Gastroesophageal sphincter (tissue), 3 donors: ENCODE data around the gene NTNG2.

Experiments used
- EP300 ChIP-seq: sonication (generic); formaldehyde crosslinking; IDR thresholded peaks from one replicate; pipeline ENCODE4 v1.6.1; 2017; ENCODE audit warnings: antibody characterized with exemption, mild to moderate bottlenecking
- POLR2AphosphoS5 ChIP-seq: sonication (generic); formaldehyde crosslinking; IDR thresholded peaks from one replicate; pipeline ENCODE4 v1.6.1; 2017; ENCODE audit warnings: antibody characterized with exemption
- TF ChIP-seq, protein P1 (sequence below), 4 experiments: fragments of 200-600 bp in 2 of 4; fragments of 450-650 bp in 2 of 4; sonication (generic) in 1 of 4; IDR thresholded peaks; one replicate each; pipeline ENCODE4 v1.5.1; 2017 to 2019; ENCODE audit warnings: antibody characterized with exemption in 4 of 4, mild to moderate bottlenecking in 2 of 4, moderate library complexity in 2 of 4

DNA sequence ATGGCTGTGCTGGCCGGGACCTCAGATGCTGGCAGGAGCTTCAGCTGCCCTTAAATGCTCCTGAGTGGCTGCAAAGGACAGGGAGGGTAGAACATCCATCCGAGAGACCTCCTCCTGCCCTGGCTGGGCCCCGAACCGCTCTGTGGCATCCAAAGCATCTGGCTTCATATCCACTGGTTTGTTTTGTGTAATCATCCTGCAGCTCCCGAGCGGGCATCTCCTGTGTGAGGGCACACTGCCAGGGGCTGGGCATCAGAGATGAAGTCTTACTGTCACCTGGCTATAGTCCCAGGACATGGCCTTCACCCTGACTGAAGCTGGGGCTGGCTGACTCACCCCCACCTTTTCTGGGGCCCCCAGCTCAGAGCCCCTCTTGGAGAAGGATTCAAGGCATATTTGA, 18.5 kb upstream of the NTNG2 start:
- TF ChIP-seq, protein P1, sequence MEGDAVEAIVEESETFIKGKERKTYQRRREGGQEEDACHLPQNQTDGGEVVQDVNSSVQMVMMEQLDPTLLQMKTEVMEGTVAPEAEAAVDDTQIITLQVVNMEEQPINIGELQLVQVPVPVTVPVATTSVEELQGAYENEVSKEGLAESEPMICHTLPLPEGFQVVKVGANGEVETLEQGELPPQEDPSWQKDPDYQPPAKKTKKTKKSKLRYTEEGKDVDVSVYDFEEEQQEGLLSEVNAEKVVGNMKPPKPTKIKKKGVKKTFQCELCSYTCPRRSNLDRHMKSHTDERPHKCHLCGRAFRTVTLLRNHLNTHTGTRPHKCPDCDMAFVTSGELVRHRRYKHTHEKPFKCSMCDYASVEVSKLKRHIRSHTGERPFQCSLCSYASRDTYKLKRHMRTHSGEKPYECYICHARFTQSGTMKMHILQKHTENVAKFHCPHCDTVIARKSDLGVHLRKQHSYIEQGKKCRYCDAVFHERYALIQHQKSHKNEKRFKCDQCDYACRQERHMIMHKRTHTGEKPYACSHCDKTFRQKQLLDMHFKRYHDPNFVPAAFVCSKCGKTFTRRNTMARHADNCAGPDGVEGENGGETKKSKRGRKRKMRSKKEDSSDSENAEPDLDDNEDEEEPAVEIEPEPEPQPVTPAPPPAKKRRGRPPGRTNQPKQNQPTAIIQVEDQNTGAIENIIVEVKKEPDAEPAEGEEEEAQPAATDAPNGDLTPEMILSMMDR (IDR thresholded peaks at IDR 0.05): no peak
- TF ChIP-seq EP300 (no peak), POLR2AphosphoS5 (no peak)
